ENCODE data around the gene CLCN5. TPM values are rescaled to one million over a fixed set of nuclear protein-coding genes. Genes with fewer than 3 reads are reported as not detected.

The CLCN5 gene
- total and polyA plus RNA-seq, 8 donors, result 1.5 to 5.3 (median 2.5) TPM

- no peak for TF ChIP-seq CTCF (IDR thresholded peaks at IDR 0.05)
- Histone ChIP-seq H3K4me3 (no peak overlapping the region), H3K4me1 (no peaks in the 10 kb centered on the region), H3K27ac (no peak overlapping the region), H3K36me3 (no peaks in the 10 kb centered on the region), H3K27me3 (no peaks in the 10 kb centered on the region), H3K9me3 (no peaks in the 10 kb centered on the region)
- intact Hi-C loops (cut with DNase I), result no loop called here
- FAIRE-seq, result no peak
- WGBS, 2 donors, result 72 to 91% methylated on average over 2 of the region's 2 CpGs
- no peak for ATAC-seq
- DNase-seq, result no peak
These were observed 55.8 kb downstream of the CLCN5 start for GRCh38 chrX:49978176-49978575.

- DNase-seq (no peak), ATAC-seq (no peak), FAIRE-seq (no peak)
- WGBS, 2 donors, result 77 to 86% methylated on average over 3 of the region's 3 CpGs
- TF ChIP-seq CTCF (IDR thresholded peaks at IDR 0.05), result no peak
- Histone ChIP-seq H3K4me3 (no peak overlapping the region), H3K9me3 (no peaks in the 10 kb centered on the region), H3K27me3 (peaks cover 0 to 9% (median 0%) of the 10 kb centered on the region in 4 donors), H3K27ac (no peak overlapping the region), H3K36me3 (no peaks in the 10 kb centered on the region), H3K4me1 (no peaks in the 10 kb centered on the region)
- intact Hi-C loops (cut with DNase I), result no loop called here
These were observed 63.7 kb downstream of the CLCN5 start for GRCh38 chrX:49986058-49986457.

- Histone ChIP-seq H3K4me3 (no peak overlapping the region), H3K9me3 (no peaks in the 10 kb centered on the region), H3K27ac (no peak overlapping the region), H3K36me3 (no peaks in the 10 kb centered on the region), H3K27me3 (peaks cover 0 to 9% (median 0%) of the 10 kb centered on the region in 4 donors), H3K4me1 (no peaks in the 10 kb centered on the region)
- ATAC-seq (no peak), FAIRE-seq (no peak), DNase-seq (no peak)
- WGBS, 2 donors, result 83 to 94% methylated on average over 2 of the region's 2 CpGs
- no peak for TF ChIP-seq CTCF (IDR thresholded peaks at IDR 0.05)
- intact Hi-C loops (cut with DNase I), result no loop called here
These were observed 65.3 kb downstream of the CLCN5 start for GRCh38 chrX:49987651-49988050.

GRCh38 chrX:49988143-49988542 lies 65.7 kb downstream of the CLCN5 start:
- Histone ChIP-seq H3K4me3 (no peak overlapping the region), H3K9me3 (no peaks in the 10 kb centered on the region), H3K27me3 (peaks cover 0 to 9% (median 0%) of the 10 kb centered on the region in 4 donors), H3K4me1 (no peaks in the 10 kb centered on the region), H3K27ac (no peak overlapping the region), H3K36me3 (no peaks in the 10 kb centered on the region)
- DNase-seq (no peak), ATAC-seq (no peak), FAIRE-seq (no peak)
- intact Hi-C loops (cut with DNase I), result no loop called here
- no peak for TF ChIP-seq CTCF (IDR thresholded peaks at IDR 0.05)
- WGBS, 2 donors, result 74 to 79% methylated on average over 5 of the region's 5 CpGs

- H3K36me3 ChIP-seq, result no peaks in the 10 kb centered on the region
- H3K4me3 ChIP-seq, result no peak overlapping the region
- H3K4me1 ChIP-seq, result no peaks in the 10 kb centered on the region
- WGBS, 2 donors, result 74 to 88% methylated on average over 4 of the region's 4 CpGs
- TF ChIP-seq CTCF (IDR thresholded peaks at IDR 0.05), result no peak
- intact Hi-C loops (cut with DNase I), result no loop called here
- ATAC-seq (no peak), FAIRE-seq (no peak), DNase-seq (no peak)
- H3K9me3 ChIP-seq, result no peaks in the 10 kb centered on the region
- H3K27ac ChIP-seq, result no peak overlapping the region
- no peaks in the 10 kb centered on the region for H3K27me3 ChIP-seq
These were observed 69.4 kb downstream of the CLCN5 start for GRCh38 chrX:49991758-49992157.
